Right forelimb (tissue), 1 donor: ENCODE results near the gene PLD6.
"Not testable (repeated sequence)": the region's sequence is repeated elsewhere in the genome, so short reads cannot be mapped to it uniquely, and the experiment has no call there.

Experiments
- DNase-seq: peaks from one replicate; pipeline ENCODE4 v3.0.0-alpha.2; 2018

PLD6 gene, protein sequence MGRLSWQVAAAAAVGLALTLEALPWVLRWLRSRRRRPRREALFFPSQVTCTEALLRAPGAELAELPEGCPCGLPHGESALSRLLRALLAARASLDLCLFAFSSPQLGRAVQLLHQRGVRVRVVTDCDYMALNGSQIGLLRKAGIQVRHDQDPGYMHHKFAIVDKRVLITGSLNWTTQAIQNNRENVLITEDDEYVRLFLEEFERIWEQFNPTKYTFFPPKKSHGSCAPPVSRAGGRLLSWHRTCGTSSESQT

DNA sequence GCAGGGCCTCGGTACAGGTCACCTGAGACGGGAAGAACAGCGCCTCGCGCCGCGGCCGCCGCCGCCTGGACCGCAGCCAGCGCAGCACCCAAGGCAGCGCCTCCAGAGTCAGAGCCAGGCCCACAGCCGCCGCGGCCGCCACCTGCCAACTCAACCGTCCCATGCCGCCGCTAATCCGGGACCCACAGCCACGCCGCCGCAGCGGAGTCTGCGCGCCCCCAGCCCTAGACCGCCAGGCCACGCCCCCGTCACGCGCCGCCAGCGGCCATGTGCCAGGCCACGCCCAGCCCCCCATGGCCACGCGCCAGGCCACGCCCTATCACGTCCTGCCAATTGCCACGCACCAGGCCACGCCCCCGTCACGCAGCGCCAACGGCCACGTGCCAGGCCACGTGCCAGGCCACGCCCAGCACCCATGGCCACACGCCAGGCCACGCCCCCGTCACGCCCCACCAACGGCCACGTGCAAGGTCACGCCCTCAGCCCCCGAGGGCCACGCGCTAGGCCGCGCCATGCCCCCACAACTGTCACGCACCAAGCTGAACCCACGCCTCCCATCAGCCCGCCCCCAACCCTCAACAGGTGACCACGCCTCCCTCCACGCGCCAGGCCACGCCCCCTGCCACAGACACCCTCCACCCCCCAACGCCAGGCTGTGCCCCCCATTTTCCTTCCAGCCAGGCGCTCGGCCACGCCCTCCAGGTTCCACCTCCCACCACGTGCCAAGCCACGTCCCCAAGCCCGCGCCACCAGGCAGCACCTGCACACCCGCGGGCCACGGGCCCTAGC lies at the start of gene PLD6:
TSS of gene PLD6 (minus strand) at position 210 of the 789 bp plus-strand sequence. CDS start at position 163, 47 bp downstream.
- peak; percentile 85 for DNase-seq

DNA sequence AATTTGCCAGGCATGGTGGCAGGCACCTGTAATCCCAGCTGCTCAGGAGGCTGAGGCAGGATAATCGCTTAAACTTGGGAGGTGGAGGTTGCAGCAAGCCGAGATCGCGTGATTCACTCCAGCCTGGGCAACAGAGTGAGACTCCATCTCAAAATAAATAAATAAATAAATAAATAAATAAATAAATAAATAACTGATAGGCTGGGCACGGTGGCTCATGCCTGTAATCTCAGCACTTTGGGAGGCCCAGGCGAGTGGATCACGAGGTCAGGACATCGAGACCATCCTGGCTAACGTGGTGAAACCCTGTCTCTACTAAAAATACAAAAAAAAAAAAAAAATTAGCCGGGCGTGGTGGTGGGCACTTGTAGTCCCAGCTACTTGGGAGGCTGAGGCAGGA lies 49.6 kb upstream of the PLD6 start:
- not testable (repeated sequence) for DNase-seq

DNA sequence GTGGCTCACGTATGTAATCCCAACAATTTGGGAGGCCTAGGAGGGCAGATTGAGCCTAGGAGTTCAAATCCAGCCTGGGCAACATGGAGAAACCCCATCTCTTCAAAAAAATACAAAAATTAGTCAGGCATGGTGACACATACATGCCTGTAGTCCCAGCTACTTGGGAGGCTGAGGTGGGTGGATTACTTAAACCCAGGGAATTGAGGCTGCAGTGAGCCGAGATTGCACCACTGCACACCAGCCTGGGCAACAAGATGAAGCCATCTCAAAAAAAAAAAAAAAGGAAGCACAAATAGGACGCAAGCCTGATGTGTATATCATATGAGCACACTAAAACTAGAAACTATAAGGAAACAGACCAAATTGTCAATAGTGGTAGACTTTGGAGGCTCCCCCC lies 47.9 kb upstream of the PLD6 start:
- DNase-seq = no peak

DNA sequence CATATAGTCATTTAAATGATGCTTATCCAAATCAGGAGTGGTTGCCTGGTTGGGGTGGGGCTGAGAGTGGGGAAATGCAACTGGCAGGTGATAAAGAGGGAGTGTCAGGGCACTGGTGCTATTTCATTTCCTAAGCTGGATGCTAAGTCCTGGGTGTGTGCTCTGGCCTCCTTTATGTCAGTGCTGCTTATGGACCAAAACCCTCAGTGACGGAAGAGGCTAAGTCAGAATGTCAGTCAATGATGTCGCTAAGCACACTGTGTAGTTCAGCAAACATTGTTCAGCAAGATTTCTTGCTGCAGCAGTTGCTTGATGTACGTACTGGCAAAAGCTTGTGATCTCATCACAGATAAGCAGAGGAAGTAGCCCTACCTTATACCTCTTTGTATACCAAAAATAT lies 47.3 kb upstream of the PLD6 start:
- no peak for DNase-seq

DNA sequence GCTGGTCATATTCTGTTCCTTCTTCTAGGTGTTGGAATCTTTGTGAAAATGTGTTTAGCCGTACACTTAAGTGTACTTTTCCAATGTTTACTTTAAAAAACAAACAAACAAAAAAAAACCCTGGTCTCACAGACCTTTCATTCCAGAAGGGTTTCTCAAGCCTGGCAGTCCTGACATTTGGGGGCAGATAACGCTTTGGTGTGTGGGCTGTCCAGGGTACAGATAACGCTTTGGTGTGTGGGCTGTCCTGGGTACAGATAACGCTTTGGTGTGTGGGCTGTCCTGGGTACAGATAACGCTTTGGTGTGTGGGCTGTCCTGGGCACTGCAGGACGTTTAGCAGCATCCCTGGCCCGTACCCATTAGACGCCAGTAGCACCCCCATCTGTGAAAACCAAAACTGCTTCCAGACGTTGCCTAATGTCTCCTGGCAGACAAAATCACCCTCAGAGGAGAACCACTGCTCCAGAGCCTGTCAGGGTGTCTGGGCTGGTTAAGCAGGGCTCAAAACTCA lies 46.1 kb upstream of the PLD6 start:
- no peak for DNase-seq

DNA sequence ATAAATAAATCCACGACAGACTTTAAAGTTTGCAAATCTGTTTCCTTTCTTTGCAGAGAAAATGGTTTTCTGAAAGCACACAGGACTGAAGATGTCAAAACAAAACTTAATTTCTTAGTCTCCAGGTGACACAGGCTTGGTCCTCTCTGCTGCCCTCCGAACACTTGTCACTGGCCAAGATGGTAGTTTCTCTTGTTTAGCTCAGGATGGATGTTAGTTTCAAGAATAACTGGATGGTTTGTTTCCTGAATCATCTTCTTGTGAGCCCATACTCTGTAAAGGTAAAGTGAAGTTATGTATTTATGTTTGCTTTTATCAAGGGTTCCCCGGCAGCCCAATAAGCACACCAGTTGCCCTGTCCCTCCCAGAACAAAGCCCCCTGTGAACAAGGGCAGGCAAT lies 40.7 kb upstream of the PLD6 start:
- no peak for DNase-seq

DNA sequence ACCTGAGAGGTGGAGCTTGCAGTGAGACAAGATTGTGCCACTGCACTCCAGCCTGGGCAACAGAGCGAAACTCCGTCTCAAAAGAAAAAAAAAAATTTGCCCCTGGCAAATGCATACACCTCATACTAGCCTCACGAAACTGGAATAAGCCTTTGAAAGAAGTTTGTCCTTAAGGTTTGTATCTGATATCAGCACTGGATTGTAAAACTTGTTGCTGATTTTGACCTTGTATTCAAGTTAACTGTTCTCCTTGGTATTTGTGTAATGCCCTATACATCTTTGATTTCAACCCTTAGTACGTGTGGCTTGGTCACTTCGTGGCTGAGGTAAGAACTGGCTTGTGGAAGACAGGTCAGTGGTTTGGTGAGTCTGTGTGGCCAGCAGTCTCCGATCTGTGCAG lies 37.0 kb upstream of the PLD6 start:
- DNase-seq = no peak

DNA sequence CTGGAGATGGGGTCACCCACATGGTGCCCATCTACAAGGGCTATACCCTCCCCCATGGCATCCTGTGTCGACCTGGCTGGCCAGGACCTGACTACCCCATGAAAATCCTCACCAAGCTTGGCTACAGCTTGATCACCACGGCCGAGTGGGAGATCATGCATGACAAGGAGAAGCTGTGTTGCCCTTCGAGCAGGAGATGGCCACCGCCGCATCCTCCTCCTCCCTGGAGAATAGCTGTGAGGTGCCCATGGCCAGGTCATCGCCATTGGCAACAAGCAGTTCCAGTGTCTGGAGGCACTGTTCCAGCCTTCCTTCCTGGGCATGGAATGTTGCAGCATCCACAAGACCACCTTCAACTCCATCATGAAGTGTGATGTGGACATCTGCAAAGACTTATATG lies 36.1 kb upstream of the PLD6 start:
- DNase-seq = no peak

DNA sequence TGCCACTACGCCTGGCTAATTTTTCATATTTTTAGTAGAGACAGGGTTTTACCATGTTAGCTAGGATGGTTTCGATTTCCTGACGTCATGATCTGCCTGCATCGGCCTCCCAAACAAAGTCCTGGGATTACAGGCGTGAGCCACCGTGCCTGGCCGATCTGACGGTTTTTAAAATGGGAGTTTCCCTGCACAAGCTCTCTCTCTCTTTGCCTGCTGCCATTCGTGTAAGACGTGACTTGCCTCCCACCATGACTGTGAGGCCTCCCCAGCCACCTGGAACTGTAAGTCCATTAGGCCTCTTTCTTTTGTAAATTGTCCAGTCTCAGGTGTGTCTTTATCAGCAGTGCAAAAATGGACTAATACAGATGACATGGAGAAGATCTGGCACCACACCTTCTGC lies 35.5 kb upstream of the PLD6 start:
- DNase-seq = no peak

DNA sequence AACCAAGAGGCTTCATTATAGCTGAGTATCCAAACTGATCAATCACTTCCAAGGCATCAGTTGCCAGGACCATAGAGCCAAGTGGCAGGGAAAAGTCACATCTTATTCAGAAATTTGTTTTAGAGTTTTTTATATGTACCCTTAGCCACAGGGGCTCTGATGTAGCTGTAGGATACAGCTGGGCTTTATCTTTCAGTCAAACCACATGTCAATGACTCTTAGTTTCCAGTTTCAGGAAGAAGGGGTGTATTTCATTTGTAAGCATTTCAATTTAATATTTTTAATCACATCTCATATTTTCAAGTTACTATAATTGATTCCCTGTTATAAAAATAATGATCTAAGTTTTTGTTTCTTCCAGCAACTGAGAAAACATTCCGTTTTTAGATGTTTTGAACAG lies 33.7 kb upstream of the PLD6 start:
- DNase-seq = no peak

DNA sequence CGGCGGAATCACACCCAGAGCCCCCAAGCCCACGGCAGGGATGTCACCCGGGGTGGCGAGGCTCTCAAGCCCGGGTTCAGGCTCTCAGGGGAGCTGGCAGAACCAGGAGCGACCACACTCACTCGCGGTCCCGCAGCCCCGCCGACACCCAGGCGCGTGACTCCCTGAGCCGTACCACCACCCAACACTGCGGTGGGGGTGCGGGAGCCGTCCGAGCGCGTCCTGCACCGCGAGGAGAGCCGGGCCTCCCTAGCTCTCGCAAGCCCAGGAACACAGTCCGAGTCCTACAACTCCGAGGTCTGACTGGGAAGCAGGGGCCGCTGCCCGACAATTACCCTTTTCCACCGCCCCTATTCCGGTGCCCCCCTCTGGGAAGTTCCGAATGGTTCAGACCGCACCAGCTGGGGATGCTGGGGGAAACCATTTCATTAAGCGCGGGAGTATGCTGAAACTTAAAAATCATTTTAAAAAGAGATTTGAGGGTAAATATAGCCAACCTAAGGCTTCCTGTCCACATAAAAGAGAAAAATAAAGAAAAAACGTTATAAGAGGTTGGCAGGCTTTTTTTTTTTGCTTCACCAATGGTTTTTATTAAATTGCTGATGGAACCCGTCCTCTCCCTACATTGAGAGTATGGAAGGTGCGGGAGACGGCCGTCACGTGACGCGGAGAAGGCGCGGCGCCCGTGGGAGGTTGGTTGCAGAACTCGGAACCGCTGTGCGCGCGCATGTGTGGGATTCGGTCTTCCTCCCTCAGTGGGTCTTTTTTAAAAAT lies 31.1 kb upstream of the PLD6 start, which contains the start of gene FLCN:
TSS of gene FLCN (minus strand) at position 143 of the 774 bp plus-strand sequence. CDS start 9,031 bp downstream, outside the sequence.
- DNase-seq = peak; percentile 93

DNA sequence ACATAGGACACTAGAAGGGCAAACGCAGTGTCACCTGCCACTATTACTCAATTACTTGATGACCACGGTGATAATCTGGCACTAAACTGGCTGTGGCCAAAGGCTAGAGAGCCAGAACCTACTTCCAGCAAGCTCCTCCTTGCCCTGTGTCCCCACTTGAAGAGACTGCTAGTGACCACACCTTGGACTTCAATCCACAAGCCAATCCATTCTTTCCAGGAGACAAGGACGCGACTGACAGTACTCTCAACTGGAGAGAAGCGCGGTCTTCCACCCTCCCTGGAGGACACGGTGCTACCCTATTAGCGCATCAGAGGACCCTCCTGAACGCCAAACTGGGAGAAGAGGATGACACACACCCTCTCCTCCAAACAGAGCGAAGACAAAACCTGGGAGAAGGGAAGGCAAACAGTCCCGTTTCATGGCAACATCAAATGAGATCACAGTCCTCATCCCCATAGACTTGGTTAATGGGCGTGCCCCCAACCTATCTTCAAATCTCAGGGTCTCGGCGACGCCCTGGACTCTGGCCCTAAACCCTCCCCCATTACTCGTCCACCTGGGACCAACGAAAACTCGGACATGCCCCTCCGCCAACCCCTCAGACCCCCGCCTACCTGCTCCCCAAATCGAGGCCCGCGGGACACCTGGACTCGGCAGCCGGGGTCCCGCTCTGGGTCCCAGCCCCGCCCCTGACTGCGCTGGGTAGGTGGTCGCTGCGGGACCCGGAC lies 30.3 kb upstream of the PLD6 start:
- no peak for DNase-seq

DNA sequence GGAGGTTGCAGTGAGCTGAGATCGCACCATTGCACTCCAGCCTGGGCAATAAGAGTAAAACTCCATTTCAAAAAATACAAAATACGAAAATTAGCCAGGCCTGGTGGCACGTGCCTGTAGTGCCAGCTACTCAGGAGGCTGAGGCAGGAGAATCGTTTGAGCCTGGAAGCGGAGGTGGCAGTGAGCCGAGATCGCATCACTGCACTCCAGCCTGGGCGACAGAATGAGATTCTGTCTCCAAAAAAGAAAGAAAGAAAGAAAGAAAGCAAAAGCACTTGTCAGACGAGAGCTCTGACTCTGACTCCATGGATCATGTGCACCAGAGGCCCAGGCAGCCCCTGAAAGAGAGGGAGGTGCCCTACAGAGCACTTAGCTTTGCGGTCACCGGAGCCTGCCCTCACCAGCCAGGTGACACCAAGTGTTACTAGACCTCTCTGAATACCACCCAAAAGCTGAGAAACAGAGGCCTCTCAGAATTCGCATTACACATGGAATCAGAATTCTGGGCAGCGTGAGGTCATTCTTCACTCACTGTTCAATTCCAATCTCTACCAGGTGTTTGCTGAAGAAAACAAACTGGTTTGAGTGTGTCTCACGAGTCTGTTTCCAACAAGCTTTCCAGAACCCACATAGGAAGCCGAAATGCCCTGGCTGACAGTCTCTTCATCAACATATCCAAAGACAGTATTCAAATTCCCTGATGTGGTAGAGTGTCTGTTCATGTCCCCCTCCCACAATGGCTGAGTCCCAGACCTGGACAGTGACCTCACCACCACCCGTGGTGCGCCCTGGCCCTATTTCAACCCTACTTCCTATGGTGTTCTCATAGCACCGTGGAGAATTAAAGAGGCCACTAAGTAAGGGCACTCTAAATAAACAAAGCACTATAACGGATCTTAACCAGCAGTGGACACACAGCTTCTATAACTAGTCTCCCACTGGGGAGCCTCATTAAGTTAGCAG lies 29.4 kb upstream of the PLD6 start:
- DNase-seq = no peak

DNA sequence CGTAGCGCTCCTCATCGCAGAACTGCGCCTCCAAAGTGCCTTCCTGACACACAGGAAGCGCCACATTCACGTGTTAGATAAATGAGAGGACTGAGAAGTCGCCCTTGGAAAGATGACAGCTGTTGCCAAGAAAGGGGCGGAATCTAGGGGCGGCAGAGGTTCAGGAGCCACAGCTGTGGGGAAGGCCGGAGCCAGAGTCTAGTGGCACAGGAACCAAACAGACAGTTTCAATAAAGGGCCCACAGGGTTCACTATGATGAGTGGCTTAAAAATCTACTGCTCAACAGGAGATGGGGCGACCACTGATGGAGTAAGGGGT lies 26.1 kb upstream of the PLD6 start:
- no peak for DNase-seq

DNA sequence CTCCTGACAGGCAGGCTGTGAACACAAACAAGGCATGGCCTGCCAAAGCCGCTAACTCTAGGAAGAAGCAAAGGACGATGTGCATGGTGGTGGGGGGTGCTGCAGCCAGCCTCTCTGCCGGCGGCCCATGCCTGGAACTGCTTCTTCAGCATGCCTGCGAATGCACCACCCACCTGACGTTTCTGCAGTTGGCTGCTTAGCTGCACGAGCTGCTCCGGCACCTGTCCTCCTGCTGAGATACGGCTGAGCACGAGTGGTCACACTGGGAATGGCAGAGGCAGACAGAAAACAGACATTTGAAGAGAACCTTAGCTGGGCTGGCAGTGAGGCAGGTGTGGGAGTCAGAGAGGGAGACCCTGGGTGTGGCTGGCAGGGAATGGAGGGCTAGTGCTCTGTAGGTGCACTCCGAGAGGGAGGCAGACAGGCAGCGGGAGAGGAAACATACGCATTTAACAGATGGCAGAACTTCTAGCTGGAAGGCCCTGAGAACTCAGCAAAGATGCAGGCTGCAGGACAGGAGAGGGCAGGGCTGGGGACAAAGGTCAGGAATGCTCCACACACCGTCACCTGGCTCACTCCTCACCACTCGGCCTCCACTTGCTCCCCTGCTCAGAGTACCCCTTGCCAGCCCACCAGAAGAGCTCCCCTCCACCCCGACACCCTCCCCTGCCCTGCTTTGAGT lies 25.6 kb upstream of the PLD6 start:
- no peak for DNase-seq

DNA sequence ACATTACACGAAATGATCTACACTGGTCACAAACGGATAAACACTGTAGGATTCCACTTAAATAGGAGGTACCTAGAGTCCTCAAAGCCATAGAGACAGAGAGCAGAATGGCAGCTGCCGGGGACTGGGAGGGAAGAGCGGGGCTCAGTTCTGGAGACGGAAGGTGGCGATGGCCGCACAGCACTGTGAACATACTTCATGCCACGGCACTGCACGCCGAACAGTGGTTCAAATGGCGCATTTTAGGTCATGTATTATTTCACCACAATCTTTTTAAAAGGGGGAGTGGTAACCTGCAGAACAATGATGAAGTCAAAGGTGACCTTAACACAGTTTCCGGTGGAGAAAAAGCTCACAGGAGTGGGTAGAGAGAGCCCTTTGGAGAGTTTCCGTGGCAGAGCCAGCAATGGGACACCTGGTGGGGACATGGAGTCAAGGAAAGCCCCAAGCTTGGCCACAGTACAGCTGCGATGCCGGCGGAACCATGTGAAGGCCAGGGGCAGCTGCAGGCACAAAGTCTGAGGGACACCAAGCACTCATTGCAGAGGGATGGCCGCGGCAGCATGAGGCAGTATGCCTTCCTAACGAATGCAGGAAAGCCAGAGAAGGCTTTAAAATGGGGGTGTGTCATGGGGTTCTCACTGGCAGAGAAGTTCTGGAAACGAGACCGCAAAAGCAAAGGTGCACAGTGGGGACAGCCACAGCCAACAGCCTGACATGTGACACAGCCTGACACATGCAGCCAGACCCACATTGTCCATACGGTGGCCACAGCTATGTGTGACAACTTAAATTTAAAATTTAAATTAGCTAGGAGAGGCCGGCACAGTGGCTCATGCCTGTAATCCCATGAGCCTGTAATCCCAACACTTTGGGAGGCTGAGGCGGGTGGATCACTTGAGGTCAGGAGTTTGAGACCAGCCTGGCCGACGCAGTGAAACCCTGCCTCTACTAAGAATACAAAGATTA lies 23.6 kb upstream of the PLD6 start:
- no peak for DNase-seq

DNA sequence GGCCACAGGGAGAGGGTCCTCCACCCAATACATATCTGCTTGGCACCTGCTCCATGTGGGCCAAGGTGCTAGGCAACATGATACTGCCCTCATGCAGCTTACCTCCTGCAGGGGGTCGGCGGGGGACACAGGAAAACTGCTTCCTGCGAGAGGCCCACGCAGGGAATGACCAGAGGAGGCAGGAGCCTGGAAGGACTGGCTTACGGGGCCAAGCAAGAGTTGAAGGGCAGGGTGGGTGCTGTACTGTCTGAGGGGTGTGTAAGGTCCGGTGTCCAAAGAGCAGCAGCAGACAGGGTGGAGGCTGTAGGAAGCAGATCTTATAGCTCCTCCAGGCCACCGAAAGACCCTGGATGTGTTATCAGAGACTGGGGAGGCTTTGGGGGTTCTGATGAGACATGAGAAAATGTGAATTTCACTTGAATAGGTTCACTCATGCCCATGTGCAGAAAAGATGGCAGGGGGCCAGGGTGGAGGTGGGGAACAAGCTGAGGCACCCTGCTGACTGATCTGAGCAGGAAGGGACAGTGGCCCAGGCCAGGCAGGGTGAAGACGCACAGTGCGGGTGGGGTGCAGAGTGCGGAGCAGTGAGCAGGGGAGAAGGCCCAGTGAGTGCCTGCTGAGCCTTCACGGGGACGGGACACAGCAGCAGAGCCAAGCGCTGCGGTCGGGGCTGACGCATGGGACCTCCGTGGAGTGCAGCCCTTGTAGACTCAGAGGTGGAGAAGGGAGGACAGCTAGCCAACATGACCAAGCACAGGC lies 22.6 kb upstream of the PLD6 start:
- no peak for DNase-seq

DNA sequence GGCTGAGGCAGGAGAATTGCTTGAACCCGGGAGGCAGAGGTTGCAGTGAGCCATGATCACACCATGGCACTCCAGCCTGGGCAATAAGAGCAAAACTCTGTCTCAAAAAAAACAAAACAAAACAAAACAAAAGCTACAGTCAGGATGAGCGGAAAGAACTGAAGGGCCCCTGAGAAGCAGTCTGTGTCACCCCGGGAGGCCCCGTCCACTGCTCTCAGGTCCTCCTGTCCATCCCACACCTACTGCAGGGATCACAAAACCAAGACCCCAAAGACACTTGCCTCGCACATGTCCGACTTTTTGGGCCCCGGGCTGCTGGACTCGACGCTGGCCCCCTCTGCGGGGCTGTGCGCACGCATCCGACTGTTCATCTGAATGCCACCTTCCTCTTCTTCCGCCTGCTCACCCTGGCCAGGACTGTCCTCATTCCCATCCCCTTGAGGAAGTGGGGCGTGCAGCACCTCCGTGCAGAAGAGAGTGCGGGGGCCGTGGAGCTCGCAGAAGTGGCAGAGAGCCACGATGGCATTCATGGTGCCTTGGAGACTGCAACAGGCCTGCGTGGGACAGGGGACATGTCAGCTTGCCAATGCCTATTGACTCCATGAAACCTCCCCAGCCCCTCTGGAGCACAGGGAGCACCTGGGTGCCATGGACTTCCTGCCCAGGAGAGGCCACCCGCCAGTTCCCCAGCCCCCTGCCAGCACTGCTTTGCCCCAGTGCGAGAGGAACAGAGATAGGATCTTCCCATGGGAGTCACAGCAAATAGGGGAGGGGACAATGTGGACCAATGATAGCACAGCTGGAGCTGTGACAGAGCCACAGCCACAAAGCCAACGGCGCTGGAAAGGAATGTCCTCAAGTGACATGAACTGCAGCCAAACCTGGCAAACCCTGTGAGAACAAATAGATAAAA lies 21.7 kb upstream of the PLD6 start:
- no peak for DNase-seq
